Upper lobe of left lung (tissue), 6 donors: ENCODE data around the gene DHRS11. TPM values are rescaled to one million over a fixed set of nuclear protein-coding genes. Genes with fewer than 3 reads are reported as not detected.

ENCODE experiments used
- ATAC-seq, 2 donors: fragments of 200-7000 bp; cut with Tn5 transposase; one replicate each; pipeline ENCODE4 v1.9.1; 2022; ENCODE audit warnings: mild to moderate bottlenecking in 2 of 2, moderate library complexity in 2 of 2; ENCODE audit not compliant: low FRiP score in 2 of 2
- DNase-seq, 2 donors: peaks; one replicate each; pipeline ENCODE4 v3.0.0-alpha.2; 2019 to 2020
- H3K27ac ChIP-seq, 4 donors: fragments of 200-600 bp; sonication (generic); one replicate each; pipeline ENCODE4 v1.5.1; 2016 to 2019
- H3K27me3 ChIP-seq, 4 donors: fragments of 200-600 bp; sonication (generic); one replicate each; pipeline ENCODE4 v1.5.1; 2017 to 2019
- H3K36me3 ChIP-seq, 4 donors: fragments of 200-600 bp; sonication (generic); one replicate each; pipeline ENCODE4 v1.5.1; 2016 to 2019
- H3K4me1 ChIP-seq, 4 donors: fragments of 200-600 bp; sonication (generic); one replicate each; pipeline ENCODE4 v1.5.1; 2018 to 2019
- H3K4me3 ChIP-seq, 4 donors: fragments of 200-600 bp; sonication (generic); one replicate each; pipeline ENCODE4 v1.5.1; 2017 to 2019; ENCODE audit warnings: mild to moderate bottlenecking in 2 of 4, moderate library complexity in 1 of 4
- H3K9me3 ChIP-seq, 4 donors: fragments of 200-600 bp; sonication (generic); one replicate each; pipeline ENCODE4 v1.5.1; 2018 to 2019
- CTCF ChIP-seq, 6 experiments: fragments of 450-650 bp in 4 of 6; fragments of 200-600 bp in 2 of 6; sonication (generic) in 2 of 6; IDR thresholded peaks; one replicate each; pipeline ENCODE4 v1.5.1; 2016 to 2019; ENCODE audit warnings: antibody characterized with exemption in 6 of 6
- EP300 ChIP-seq, 4 donors: sonication (generic); formaldehyde crosslinking; IDR thresholded peaks; one replicate each; pipeline ENCODE4 v1.5.1; 2017; ENCODE audit warnings: antibody characterized with exemption in 4 of 4, control low read depth in 2 of 4
- POLR2A ChIP-seq, 4 donors: fragments of 450-650 bp; IDR thresholded peaks; one replicate each; pipeline ENCODE4 v1.5.1; 2016 to 2017; ENCODE audit warnings: antibody characterized with exemption in 4 of 4, mild to moderate bottlenecking in 2 of 4
- POLR2AphosphoS5 ChIP-seq, 2 donors: sonication (generic); formaldehyde crosslinking; IDR thresholded peaks; one replicate each; pipeline ENCODE4 v1.5.1; 2017; ENCODE audit warnings: antibody characterized with exemption in 2 of 2
- WGBS, 2 donors: methylation state at CpG; one replicate each; pipeline ENCODE4 v1.1.5; 2017 to 2018; 5-methylcytosine and 5-hydroxymethylcytosine counted together
- total RNA-seq, 6 donors: library from RNA; depleted of rRNA in 4 of 6; stranded (reverse); fragments of >200 nt in 4 of 6; gene quantifications; one replicate each; pipeline versions ENCODE4 v1.1.0 to v1.2.1, GENCODE V29; 2016 to 2021
- donor health status: DM: no; HTN: no; CAD: no; lungs with moderate emphysema.
- donor health status: DM: no; HTN: yes; CAD: no; lungs with severe emphysema.

DHRS11 gene
- total RNA-seq, 6 donors from 2014 or later = 3.6 to 7.5 (median 4.9) TPM

DNA sequence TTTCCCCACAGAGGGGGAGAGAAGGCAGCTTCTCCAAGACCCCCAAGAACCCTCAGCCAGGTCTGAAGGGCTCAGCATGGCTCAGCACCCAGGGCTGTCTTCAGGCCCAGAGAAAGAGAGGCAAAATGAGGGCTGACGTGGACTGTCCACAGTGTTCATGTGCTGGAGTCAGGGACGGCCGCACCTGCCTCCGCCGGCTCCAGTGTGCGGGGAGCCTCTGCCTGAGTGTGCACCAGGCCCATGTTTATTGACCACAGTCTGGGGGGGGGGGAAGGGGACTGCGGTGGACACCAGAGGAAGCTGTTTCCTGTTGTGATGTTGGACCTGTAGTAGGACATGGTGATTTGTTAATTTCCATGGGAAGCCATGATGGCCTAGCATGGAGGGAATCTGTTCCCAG is 16.6 kb downstream of the DHRS11 start:
- ATAC-seq = no peak
- TF ChIP-seq POLR2A (IDR thresholded peaks at IDR 0.05) = no peak
- TF ChIP-seq CTCF (IDR thresholded peaks at IDR 0.05) = no peak
- TF ChIP-seq EP300 (IDR thresholded peaks at IDR 0.05) = no peak
- TF ChIP-seq POLR2AphosphoS5 (IDR thresholded peaks at IDR 0.05) = no peak
- Histone ChIP-seq H3K27ac (no peak overlapping the region), H3K4me1 (peaks cover 3 to 14% (median 7%) of the 10 kb centered on the region in 4 donors), H3K36me3 (no peaks in the 10 kb centered on the region), H3K27me3 (no peaks in the 10 kb centered on the region), H3K9me3 (no peaks in the 10 kb centered on the region), H3K4me3 (no peak overlapping the region)
- DNase-seq = no peak
- 77 to 94% methylated on average over 6 to 7 of the region's 7 CpGs for WGBS, 2 donors

GRCh38 chr17:36608794-36609497 is 17.3 kb downstream of the DHRS11 start:
- H3K27ac ChIP-seq = no peak overlapping the region
- no peaks in the 10 kb centered on the region for H3K27me3 ChIP-seq
- H3K4me1 ChIP-seq = peaks cover 0 to 10% (median 3%) of the 10 kb centered on the region in 4 donors
- no peaks in the 10 kb centered on the region for H3K9me3 ChIP-seq
- H3K36me3 ChIP-seq = no peaks in the 10 kb centered on the region
- no peak for DNase-seq
- 56 to 78% methylated on average over 17 to 24 of the region's 24 CpGs for WGBS, 2 donors
- TF ChIP-seq POLR2A (IDR thresholded peaks at IDR 0.05) = no peak
- TF ChIP-seq CTCF (IDR thresholded peaks at IDR 0.05) = peak in 2 of 6 experiments; percentile 13 to 25
- ATAC-seq = peak; percentile 42 to 70
- no peak overlapping the region for H3K4me3 ChIP-seq

DNA sequence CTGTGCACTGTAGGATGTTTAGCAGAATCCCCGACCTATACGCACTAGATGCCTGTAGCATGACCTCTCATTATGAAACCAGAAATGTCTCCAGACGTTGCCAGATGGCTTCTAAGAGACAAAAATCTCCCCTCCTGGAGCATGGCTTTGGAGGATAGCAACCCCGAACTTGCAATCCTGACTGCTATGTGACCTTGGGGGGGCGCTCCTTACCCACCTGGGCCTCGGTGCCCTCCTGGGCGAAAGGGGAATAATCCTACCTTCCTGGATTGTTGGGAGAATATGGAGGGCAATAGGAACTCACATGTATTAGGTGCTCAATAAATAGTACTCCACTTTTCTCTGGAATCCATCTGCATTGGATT is 17.8 kb downstream of the DHRS11 start:
- Histone ChIP-seq H3K9me3 (no peaks in the 10 kb centered on the region), H3K27me3 (no peaks in the 10 kb centered on the region), H3K4me3 (no peak overlapping the region), H3K36me3 (no peaks in the 10 kb centered on the region), H3K4me1 (peaks cover 0 to 10% (median 3%) of the 10 kb centered on the region in 4 donors), H3K27ac (no peak overlapping the region)
- DNase-seq (no peak), ATAC-seq (no peak)
- no peak for TF ChIP-seq CTCF (IDR thresholded peaks at IDR 0.05)
- TF ChIP-seq EP300 (IDR thresholded peaks at IDR 0.05) = no peak
- TF ChIP-seq POLR2AphosphoS5 (IDR thresholded peaks at IDR 0.05) = no peak
- TF ChIP-seq POLR2A (IDR thresholded peaks at IDR 0.05) = no peak
- WGBS, 2 donors = 84 to 86% methylated on average over 7 of the region's 7 CpGs

GRCh38 chr17:36610474-36610873 is 18.8 kb downstream of the DHRS11 start:
- Histone ChIP-seq H3K27me3 (no peaks in the 10 kb centered on the region), H3K36me3 (no peaks in the 10 kb centered on the region), H3K4me3 (no peak overlapping the region), H3K4me1 (peaks cover 0 to 10% (median 3%) of the 10 kb centered on the region in 4 donors), H3K9me3 (no peaks in the 10 kb centered on the region), H3K27ac (no peak overlapping the region)
- ATAC-seq (no peak), DNase-seq (no peak)
- no peak for TF ChIP-seq CTCF (IDR thresholded peaks at IDR 0.05)
- no peak for TF ChIP-seq EP300 (IDR thresholded peaks at IDR 0.05)
- TF ChIP-seq POLR2AphosphoS5 (IDR thresholded peaks at IDR 0.05) = no peak
- TF ChIP-seq POLR2A (IDR thresholded peaks at IDR 0.05) = no peak
- WGBS, 2 donors = 78 to 91% methylated on average over 6 of the region's 6 CpGs
